Ishikawa (cell line): ENCODE measurements around the gene SLC43A1.

Experiments
- CEBPB ChIP-seq: IDR thresholded peaks from 2 replicates; pipeline ENCODE4 v1.6.1; 2012
- CREB1 ChIP-seq: IDR thresholded peaks from 2 replicates; pipeline ENCODE4 v1.6.1; 2012; ENCODE audit warnings: low read depth
- EGR1 ChIP-seq: IDR thresholded peaks from 2 replicates; pipeline ENCODE4 v1.6.1; 2012
- EP300 ChIP-seq: IDR thresholded peaks from 2 replicates; pipeline ENCODE4 v1.6.1; 2012; ENCODE audit warnings: borderline replicate concordance
- FOXM1 ChIP-seq: IDR thresholded peaks from 2 replicates; pipeline ENCODE4 v1.6.1; 2012; ENCODE audit warnings: low read depth, borderline replicate concordance
- NFIC ChIP-seq: IDR thresholded peaks from 2 replicates; pipeline ENCODE4 v1.6.1; 2012
- RAD21 ChIP-seq: IDR thresholded peaks from 2 replicates; pipeline ENCODE4 v1.6.1; 2012; ENCODE audit warnings: low read depth
- TAF1 ChIP-seq: IDR thresholded peaks from 2 replicates; pipeline ENCODE4 v1.6.1; 2012; ENCODE audit warnings: low read depth, mild to moderate bottlenecking
- YY1 ChIP-seq: IDR thresholded peaks from 2 replicates; pipeline ENCODE4 v1.6.1; 2012; ENCODE audit warnings: low read depth
- TF ChIP-seq, protein P1 (sequence below): IDR thresholded peaks from 2 replicates; pipeline ENCODE4 v1.6.1; 2012; ENCODE audit warnings: low read depth, mild to moderate bottlenecking
- TF ChIP-seq, protein P2 (sequence below): IDR thresholded peaks from 2 replicates; pipeline ENCODE4 v1.6.1; 2012

DNA sequence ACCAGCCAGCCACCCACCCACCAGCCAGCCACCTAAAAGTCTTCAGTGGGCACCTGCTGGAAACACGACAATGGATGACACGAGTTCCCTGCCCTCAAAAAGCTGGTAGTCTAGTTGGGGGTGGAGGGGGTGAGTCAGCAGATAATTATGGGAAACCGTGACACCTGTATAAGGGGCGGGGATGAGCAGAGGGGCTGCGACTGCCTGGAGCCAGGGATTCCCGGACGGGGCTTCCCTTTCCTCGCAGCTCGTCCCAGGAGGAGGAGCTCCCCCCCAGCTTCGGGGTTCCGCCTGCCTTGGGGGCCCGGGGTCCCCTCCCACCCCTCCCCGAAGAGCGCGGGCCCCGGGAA, 57.5 kb downstream of the SLC43A1 start:
- TF ChIP-seq, protein P1, sequence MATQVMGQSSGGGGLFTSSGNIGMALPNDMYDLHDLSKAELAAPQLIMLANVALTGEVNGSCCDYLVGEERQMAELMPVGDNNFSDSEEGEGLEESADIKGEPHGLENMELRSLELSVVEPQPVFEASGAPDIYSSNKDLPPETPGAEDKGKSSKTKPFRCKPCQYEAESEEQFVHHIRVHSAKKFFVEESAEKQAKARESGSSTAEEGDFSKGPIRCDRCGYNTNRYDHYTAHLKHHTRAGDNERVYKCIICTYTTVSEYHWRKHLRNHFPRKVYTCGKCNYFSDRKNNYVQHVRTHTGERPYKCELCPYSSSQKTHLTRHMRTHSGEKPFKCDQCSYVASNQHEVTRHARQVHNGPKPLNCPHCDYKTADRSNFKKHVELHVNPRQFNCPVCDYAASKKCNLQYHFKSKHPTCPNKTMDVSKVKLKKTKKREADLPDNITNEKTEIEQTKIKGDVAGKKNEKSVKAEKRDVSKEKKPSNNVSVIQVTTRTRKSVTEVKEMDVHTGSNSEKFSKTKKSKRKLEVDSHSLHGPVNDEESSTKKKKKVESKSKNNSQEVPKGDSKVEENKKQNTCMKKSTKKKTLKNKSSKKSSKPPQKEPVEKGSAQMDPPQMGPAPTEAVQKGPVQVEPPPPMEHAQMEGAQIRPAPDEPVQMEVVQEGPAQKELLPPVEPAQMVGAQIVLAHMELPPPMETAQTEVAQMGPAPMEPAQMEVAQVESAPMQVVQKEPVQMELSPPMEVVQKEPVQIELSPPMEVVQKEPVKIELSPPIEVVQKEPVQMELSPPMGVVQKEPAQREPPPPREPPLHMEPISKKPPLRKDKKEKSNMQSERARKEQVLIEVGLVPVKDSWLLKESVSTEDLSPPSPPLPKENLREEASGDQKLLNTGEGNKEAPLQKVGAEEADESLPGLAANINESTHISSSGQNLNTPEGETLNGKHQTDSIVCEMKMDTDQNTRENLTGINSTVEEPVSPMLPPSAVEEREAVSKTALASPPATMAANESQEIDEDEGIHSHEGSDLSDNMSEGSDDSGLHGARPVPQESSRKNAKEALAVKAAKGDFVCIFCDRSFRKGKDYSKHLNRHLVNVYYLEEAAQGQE = no peak
- TF ChIP-seq EP300 = no peak
- no peak for TF ChIP-seq FOXM1
- TF ChIP-seq CREB1 = no peak
- TF ChIP-seq YY1 = no peak
- TF ChIP-seq CEBPB = no peak
- TF ChIP-seq, protein P2, sequence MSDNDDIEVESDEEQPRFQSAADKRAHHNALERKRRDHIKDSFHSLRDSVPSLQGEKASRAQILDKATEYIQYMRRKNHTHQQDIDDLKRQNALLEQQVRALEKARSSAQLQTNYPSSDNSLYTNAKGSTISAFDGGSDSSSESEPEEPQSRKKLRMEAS = no peak
- no peak for TF ChIP-seq RAD21
- TF ChIP-seq EGR1 = no peak
- TF ChIP-seq TAF1 = no peak
- no peak for TF ChIP-seq NFIC
